D721Med (cell line): ENCODE data around the gene UBE2J2.

ENCODE experiments used
- DNase-seq: peaks from one replicate; pipeline ENCODE4 v3.0.0; 2011; ENCODE audit warnings: low spot score; ENCODE audit not compliant: insufficient read length
- FAIRE-seq: peaks from 2 replicates; lab custom pipeline; 2011; peaks lifted over from hg19 to GRCh38; lab: Jason Lieb, UNC
- TF ChIP-seq, protein P1 (sequence below): IDR thresholded peaks from 2 replicates; pipeline ENCODE4 v1.5.1; 2012; ENCODE audit warnings: mild to moderate bottlenecking, control low read depth; ENCODE audit not compliant: insufficient read depth; ENCODE audit errors: missing control alignments

The UBE2J2 gene

DNA sequence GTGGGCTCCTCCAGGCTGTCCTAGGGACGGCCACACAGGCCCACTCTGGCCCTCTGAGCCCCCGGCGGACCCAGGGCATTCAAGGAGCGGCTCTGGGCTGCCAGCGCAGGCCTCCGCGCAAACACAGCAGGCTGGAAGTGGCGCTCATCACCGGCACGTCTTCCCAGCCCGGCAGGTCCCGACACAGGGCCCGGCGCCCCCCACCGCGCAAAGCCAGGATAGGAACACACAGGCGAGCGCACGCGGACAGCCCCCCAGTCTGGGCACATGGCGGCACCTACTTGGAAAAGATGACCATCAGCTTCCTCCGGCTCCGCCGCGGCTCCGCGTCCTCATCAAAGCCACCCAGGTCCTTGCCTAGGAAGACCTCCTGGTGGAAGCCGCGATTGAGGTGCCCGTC lies 45.5 kb downstream of the UBE2J2 start:
- DNase-seq = no peak
- TF ChIP-seq, protein P1, sequence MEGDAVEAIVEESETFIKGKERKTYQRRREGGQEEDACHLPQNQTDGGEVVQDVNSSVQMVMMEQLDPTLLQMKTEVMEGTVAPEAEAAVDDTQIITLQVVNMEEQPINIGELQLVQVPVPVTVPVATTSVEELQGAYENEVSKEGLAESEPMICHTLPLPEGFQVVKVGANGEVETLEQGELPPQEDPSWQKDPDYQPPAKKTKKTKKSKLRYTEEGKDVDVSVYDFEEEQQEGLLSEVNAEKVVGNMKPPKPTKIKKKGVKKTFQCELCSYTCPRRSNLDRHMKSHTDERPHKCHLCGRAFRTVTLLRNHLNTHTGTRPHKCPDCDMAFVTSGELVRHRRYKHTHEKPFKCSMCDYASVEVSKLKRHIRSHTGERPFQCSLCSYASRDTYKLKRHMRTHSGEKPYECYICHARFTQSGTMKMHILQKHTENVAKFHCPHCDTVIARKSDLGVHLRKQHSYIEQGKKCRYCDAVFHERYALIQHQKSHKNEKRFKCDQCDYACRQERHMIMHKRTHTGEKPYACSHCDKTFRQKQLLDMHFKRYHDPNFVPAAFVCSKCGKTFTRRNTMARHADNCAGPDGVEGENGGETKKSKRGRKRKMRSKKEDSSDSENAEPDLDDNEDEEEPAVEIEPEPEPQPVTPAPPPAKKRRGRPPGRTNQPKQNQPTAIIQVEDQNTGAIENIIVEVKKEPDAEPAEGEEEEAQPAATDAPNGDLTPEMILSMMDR = no peak
- FAIRE-seq = no peak

DNA sequence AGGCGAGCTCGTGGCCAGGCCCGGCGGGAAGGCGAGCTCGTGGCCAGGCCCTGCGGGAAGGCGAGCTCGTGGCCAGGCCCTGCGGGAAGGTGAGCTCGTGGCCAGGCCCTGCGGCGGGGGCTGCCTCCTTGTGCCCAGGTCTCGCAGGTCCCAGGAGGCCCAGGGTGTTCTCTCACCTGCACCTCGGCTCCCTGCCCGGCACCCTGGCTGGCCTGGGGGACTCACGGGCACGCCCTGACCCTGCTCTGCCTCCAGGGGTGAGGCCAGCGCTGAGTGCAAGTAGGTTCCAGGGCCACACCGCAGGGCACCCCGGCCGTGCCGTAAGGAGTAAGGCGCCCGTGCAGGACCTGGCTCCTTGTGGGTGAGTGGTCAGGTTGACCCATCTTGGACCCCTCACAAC lies 46.3 kb downstream of the UBE2J2 start:
- FAIRE-seq (no peak), DNase-seq (no peak)
- TF ChIP-seq, protein P1 = no peak

DNA sequence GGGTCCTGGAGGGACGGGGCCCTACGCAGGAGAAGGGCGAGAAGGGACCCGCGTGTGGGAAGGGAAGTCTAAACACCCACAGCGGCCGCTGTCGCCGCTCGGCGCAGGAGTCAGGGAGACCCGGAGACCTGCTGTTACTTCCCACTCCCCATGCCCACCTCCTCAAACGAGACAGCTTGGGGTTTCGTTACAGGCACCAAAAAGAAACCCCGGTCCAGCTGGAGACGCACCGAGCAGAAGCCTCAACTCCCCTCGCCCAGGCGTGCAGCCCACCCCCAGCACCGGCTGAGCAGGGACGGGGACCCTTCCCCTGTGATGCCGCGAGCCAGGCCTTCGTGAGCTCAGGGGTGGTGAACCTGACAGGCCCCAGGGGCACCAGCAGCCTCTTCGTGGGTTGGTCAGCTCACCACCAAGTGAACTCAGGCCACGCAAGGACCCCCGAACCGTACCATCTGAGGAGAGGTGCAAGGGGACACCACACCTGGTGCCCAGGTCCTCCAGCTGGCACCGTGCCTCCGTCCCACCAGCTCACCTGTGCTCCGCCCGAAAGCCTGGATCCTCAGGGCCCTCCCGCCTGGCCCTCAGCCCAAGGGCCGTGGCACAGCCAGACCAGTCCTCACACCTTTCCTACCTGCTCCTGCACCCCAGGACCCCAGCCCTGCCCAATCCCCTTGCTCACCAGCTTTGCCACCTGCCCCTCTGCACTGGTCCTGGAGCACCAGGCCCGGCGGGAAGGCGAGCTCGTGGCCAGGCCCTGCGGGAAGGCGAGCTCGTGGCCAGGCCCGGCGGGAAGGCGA lies 46.9 kb downstream of the UBE2J2 start:
- TF ChIP-seq, protein P1 = no peak
- FAIRE-seq (no peak), DNase-seq (no peak)

DNA sequence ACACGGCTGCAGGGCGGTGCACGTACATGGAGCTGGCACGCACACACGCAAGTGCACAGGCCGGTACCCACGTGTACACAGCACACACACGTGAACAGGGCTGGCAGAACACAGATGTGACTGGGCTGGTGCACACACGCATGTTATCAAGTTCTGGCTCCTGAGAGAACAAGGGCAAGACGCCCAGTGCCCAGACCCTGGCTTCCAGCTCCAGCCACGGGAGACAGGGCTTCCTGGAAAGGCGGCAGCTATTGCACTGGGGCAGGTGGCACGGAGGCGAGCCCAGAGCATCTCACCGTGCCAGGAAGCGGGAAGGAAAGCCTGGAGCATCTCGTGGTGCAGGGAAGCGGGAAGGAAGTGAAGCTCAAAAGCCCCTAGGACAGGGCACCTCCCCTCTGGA lies 47.7 kb downstream of the UBE2J2 start:
- FAIRE-seq (no peak), DNase-seq (no peak)
- TF ChIP-seq, protein P1 = no peak

DNA sequence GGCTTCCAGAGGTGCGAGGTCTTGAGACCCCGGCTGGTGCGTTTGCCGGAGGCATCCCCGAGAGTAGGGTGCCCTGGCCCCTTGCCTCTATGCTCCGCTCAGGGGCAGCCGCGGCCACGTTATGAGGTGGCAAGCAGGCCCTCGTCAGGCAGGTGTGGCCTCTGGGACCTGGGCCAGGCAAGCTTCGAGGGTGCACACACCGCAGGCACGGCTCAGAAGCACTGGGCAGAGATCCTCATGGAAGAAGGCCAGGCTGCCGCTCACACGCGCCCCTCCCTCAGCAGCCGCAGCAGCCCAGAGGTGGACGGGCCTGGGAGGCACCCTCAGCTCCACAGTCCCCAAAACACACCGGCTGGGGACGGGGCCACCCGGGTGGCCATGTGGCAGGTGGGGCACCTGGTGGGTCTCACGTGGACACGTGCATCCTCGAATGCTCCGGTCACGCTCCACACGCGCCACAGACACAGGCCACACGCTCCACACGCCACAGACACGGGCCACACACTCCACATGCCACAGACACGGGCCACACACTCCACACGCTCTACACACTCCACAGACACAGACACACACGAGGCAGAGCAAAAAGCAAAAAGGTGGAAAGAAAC lies 48.3 kb downstream of the UBE2J2 start:
- TF ChIP-seq, protein P1 = no peak
- no peak for FAIRE-seq

DNA sequence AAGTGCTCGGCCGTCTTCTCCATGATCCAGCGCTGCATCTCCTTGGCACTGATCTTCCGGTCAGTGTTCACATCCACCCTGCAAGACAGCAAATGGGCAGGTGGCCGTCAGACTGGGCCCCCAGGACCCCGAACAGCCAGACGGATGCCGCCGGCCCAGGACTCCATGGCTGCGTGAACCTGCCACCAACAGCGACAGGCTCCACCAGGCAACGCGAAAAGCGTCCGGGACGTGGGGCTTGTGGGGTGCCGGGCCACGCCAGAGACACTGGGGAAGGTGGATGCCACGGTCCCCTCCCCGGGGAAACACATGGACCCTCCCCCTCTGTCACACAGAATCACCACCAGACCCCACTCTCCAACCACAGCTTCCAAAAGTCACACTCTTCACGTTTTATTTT lies 49.8 kb downstream of the UBE2J2 start:
- FAIRE-seq (no peak), DNase-seq (no peak)
- TF ChIP-seq, protein P1 = no peak

More for the DNA sequence above, 48.3 kb downstream of the UBE2J2 start:
- no peak for DNase-seq

DNA sequence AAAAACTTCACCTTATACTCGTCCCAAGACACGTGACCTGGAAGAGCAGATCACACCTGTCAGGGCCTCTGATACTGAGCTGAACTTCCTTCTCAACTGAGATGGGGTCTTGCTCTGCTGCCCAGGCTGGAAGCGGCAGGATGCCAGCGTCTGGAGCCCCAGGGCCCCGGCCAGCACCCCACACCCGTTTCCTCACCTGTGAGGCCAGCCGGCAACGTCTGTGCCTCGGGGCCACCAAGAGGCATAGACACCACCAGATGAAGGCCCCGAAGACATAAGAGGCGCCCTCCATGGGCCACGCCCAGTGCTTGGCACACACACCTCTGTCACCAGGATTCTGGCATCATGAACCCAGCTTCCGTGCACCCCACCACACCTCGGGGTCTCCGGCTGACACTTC lies 50.3 kb downstream of the UBE2J2 start:
- TF ChIP-seq, protein P1 = no peak
- FAIRE-seq (no peak), DNase-seq (no peak)
